H9 (cell line): ENCODE data around the gene IL12RB1. TPM values are rescaled to one million over a fixed set of nuclear protein-coding genes. Genes with fewer than 3 reads are reported as not detected.

ENCODE experiments used
- DNase-seq: peaks from one replicate; pipeline ENCODE4 v3.0.0-alpha.2; 2017
- H2AFZ ChIP-seq: one replicate; pipeline ENCODE4 v1.6.1; 2013; ENCODE audit warnings: mild to moderate bottlenecking, low read length, control low read depth, moderate library complexity
- H2AK5ac ChIP-seq: 2 replicates; pipeline ENCODE4 v1.6.1; 2013; ENCODE audit warnings: low read length, control low read depth, mixed read lengths; ENCODE audit not compliant: insufficient read length
- H2BK120ac ChIP-seq: one replicate; pipeline ENCODE4 v1.6.1; 2013; ENCODE audit warnings: low read depth, mild to moderate bottlenecking, low read length, control low read depth, inconsistent platforms; ENCODE audit not compliant: poor library complexity, severe bottlenecking
- H2BK12ac ChIP-seq: 2 replicates; pipeline ENCODE4 v1.6.1; 2013; ENCODE audit warnings: low read length, control low read depth, mixed read lengths, low read depth; ENCODE audit not compliant: insufficient read length
- H2BK15ac ChIP-seq: 2 replicates; pipeline ENCODE4 v1.6.1; 2013; ENCODE audit warnings: low read depth, low read length, control low read depth
- H2BK20ac ChIP-seq: one replicate; pipeline ENCODE4 v1.6.1; 2013; ENCODE audit warnings: low read depth, mild to moderate bottlenecking, low read length, control low read depth, inconsistent platforms; ENCODE audit not compliant: poor library complexity, severe bottlenecking
- H2BK5ac ChIP-seq: 2 replicates; pipeline ENCODE4 v1.6.1; 2013; ENCODE audit warnings: low read length, control low read depth, mixed read lengths; ENCODE audit not compliant: insufficient read length
- H3K14ac ChIP-seq: 2 replicates; pipeline ENCODE4 v1.6.1; 2013; ENCODE audit warnings: low read length, control low read depth; ENCODE audit not compliant: insufficient read depth
- H3K18ac ChIP-seq: 2 replicates; pipeline ENCODE4 v1.6.1; 2013; ENCODE audit warnings: low read depth, mild to moderate bottlenecking, mixed read lengths, low read length, control low read depth; ENCODE audit not compliant: insufficient read length
- H3K23ac ChIP-seq: 2 replicates; pipeline ENCODE4 v1.6.1; 2013; ENCODE audit warnings: low read length, control low read depth, mixed read lengths, low read depth; ENCODE audit not compliant: insufficient read length
- H3K23me2 ChIP-seq: 2 replicates; pipeline ENCODE4 v1.6.1; 2013; ENCODE audit warnings: low read depth, mild to moderate bottlenecking, mixed read lengths, low read length, control low read depth; ENCODE audit not compliant: insufficient read length, poor library complexity, severe bottlenecking
- H3K27ac ChIP-seq: 2 replicates; pipeline ENCODE4 v1.5.1; 2013; ENCODE audit warnings: low read length, control low read depth, mixed read lengths, low read depth; ENCODE audit not compliant: insufficient read length
- H3K27me3 ChIP-seq: 2 replicates; pipeline ENCODE4 v1.6.1; 2013; ENCODE audit warnings: low read length, control low read depth, inconsistent platforms; ENCODE audit not compliant: insufficient read depth
- H3K4ac ChIP-seq: 2 replicates; pipeline ENCODE4 v1.6.1; 2013; ENCODE audit warnings: low read depth, mild to moderate bottlenecking, control low read depth, inconsistent platforms, low read length, moderate library complexity
- H3K4me1 ChIP-seq: 2 replicates; pipeline ENCODE4 v1.6.1; 2013; ENCODE audit warnings: low read length, control low read depth, inconsistent platforms; ENCODE audit not compliant: insufficient read depth
- H3K4me2 ChIP-seq: 2 replicates; pipeline ENCODE4 v1.6.1; 2013; ENCODE audit warnings: low read length, control low read depth, mixed read lengths; ENCODE audit not compliant: insufficient read length, insufficient read depth
- H3K56ac ChIP-seq: 2 replicates; pipeline ENCODE4 v1.6.1; 2013; ENCODE audit warnings: low read depth, mild to moderate bottlenecking, mixed read lengths, low read length, control low read depth; ENCODE audit not compliant: insufficient read length
- H3K79me1 ChIP-seq: 2 replicates; pipeline ENCODE4 v1.6.1; 2013; ENCODE audit warnings: low read depth, mild to moderate bottlenecking, moderate library complexity, low read length, control low read depth, inconsistent platforms; ENCODE audit not compliant: insufficient read depth, poor library complexity, severe bottlenecking
- H3K79me2 ChIP-seq: 2 replicates; pipeline ENCODE4 v1.6.1; 2013; ENCODE audit warnings: low read length, control low read depth, inconsistent platforms; ENCODE audit not compliant: insufficient read depth
- H3K9ac ChIP-seq: 2 replicates; pipeline ENCODE4 v1.6.1; 2013; ENCODE audit warnings: low read length, control low read depth, mixed read lengths; ENCODE audit not compliant: insufficient read length; ENCODE audit errors: extremely low read depth
- H3K9me3 ChIP-seq: one replicate; pipeline ENCODE4 v1.6.1; 2013; ENCODE audit warnings: low read depth, low read length, inconsistent platforms; ENCODE audit not compliant: control insufficient read depth
- H3T11ph ChIP-seq: one replicate; pipeline ENCODE4 v1.6.1; 2013; ENCODE audit warnings: mild to moderate bottlenecking, low read length, control low read depth, inconsistent platforms
- H4K20me1 ChIP-seq: one replicate; pipeline ENCODE4 v1.6.1; 2013; ENCODE audit not compliant: control insufficient read depth, insufficient read length, insufficient read depth
- H4K5ac ChIP-seq: 2 replicates; pipeline ENCODE4 v1.6.1; 2013; ENCODE audit warnings: low read depth, mild to moderate bottlenecking, mixed read lengths, low read length, control low read depth; ENCODE audit not compliant: insufficient read length
- H4K8ac ChIP-seq: replicated peaks from 2 replicates; pipeline ENCODE4 v1.6.1; 2013; ENCODE audit warnings: low read length, control low read depth, mixed read lengths, low read depth; ENCODE audit not compliant: insufficient read length
- H4K91ac ChIP-seq: 2 replicates; pipeline ENCODE4 v1.6.1; 2013; ENCODE audit warnings: low read depth, mild to moderate bottlenecking, moderate library complexity, mixed read lengths, low read length, control low read depth; ENCODE audit not compliant: insufficient read length
- H3K27ac Mint-ChIP-seq, 3 experiments: 2 replicates in 2 of 3; 3 replicates in 1 of 3; pipeline ENCODE4 v1.8.0; 2020 to 2021; ENCODE audit warnings: mixed read lengths in 3 of 3, mild to moderate bottlenecking in 1 of 3, moderate library complexity in 1 of 3
- H3K27me3 Mint-ChIP-seq: 2 replicates; pipeline ENCODE4 v1.8.0; 2021; ENCODE audit warnings: low read depth, mild to moderate bottlenecking, moderate library complexity, mixed read lengths
- H3K36me3 Mint-ChIP-seq, 3 experiments: 2 replicates in 2 of 3; 3 replicates in 1 of 3; pipeline ENCODE4 v1.8.0; 2020 to 2021; ENCODE audit warnings: low read depth in 3 of 3, mixed read lengths in 3 of 3; ENCODE audit not compliant: insufficient read depth in 1 of 3
- H3K4me1 Mint-ChIP-seq, 2 experiments: 2 replicates each; pipeline ENCODE4 v1.8.0; 2020; ENCODE audit warnings: mixed read lengths in 2 of 2
- H3K4me3 Mint-ChIP-seq, 2 experiments: 2 replicates in 1 of 2; 3 replicates in 1 of 2; pipeline ENCODE4 v1.8.0; 2020 to 2021; ENCODE audit warnings: mild to moderate bottlenecking in 2 of 2, mixed read lengths in 2 of 2, moderate library complexity in 1 of 2
- H3K9me3 Mint-ChIP-seq, 2 experiments: 2 replicates in 1 of 2; 3 replicates in 1 of 2; pipeline ENCODE4 v1.8.0; 2020; ENCODE audit warnings: mild to moderate bottlenecking in 2 of 2, mixed read lengths in 2 of 2, moderate library complexity in 1 of 2
- WGBS: extraction: QIAGEN DNeasy Blood & Tissue Kit; methylation state at CpG from one replicate; pipeline ENCODE4 v1.1.7; 2013; ENCODE audit warnings: missing lambda C conversion rate, low lambda C conversion rate, mixed read lengths; ENCODE audit not compliant: insufficient read length; ENCODE audit errors: extremely low coverage; 5-methylcytosine and 5-hydroxymethylcytosine counted together
- total RNA-seq: library from RNA; stranded (reverse); gene quantifications from 2 replicates; pipeline ENCODE4 v1.2.1, GENCODE V29; 2021
- TF ChIP-seq, protein P1 (sequence below): fragments of 200-600 bp; sonication (generic); conservative IDR thresholded peaks from 3 replicates; pipeline ENCODE4 v1.8.0; 2021; ENCODE audit warnings: antibody characterized with exemption, mild to moderate bottlenecking

Gene IL12RB1
- total RNA-seq, 1 experiment from 2014 or later: not detected

DNA sequence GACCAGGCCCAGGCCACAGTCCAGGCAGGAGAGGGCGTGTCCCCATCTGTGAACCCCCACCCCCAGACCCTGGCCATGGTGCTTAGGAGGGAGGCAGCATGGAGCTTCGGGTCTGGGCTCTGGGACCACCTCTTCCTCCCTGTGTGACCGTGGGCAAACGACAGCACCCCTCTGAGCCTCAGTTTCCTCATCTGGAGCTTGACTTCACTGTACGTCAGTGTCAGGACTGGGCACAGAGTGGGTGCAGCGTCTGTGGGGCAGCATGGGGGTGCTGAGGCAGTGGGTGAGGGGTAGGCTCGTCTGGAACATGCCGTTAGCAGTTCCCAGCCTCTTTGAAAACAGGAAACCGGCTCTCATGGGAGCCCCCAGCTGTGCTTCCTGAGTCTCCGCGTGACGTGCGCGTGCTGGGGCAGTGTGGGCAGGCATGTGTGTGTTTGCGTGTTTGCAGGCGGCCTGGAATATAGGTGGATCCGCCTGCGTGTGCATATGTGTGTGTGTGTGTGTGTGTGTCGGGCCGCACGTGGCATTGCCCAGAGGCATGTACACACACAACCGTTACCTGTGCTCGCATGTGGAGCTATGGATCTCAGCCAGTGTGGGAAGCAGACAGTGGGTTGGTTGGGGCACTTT lies 63.0 kb downstream of the IL12RB1 start:
- H3K79me2 ChIP-seq: no peaks in the 10 kb centered on the region
- Mint-ChIP-seq H3K27ac (no peak overlapping the region), H3K4me3 (no peak overlapping the region; a peak in 1 of 5 replicates), H3K27me3 (peaks cover 2% of the 10 kb centered on the region; the same call in 1 of the 2 replicates), H3K9me3 (no peaks in the 10 kb centered on the region; a peak in 1 of 5 replicates), H3K4me1 (peaks cover 6 to 13% of the 10 kb centered on the region in 2 experiments), H3K36me3 (peaks cover 0 to 2% (median 0%) of the 10 kb centered on the region in 3 experiments; a peak in 2 of 7 replicates)
- H3K4ac ChIP-seq: no peak overlapping the region
- H2AK5ac ChIP-seq: no peak overlapping the region
- no peak overlapping the region for H4K91ac ChIP-seq
- H3K14ac ChIP-seq: no peak overlapping the region; the same call in 1 of the 2 replicates
- H3K9ac ChIP-seq: no peak overlapping the region
- no peak overlapping the region for H3T11ph ChIP-seq
- H2BK20ac ChIP-seq: no peak overlapping the region
- H2BK15ac ChIP-seq: no peak overlapping the region
- no peak overlapping the region for H3K18ac ChIP-seq
- no peak overlapping the region for H3K56ac ChIP-seq
- no peaks in the 10 kb centered on the region for H3K79me1 ChIP-seq
- no peak overlapping the region for H2BK5ac ChIP-seq
- no peaks in the 10 kb centered on the region for H3K9me3 ChIP-seq
- no peak overlapping the region for H3K4me2 ChIP-seq
- H3K27me3 ChIP-seq: no peaks in the 10 kb centered on the region
- no peak overlapping the region for H3K27ac ChIP-seq
- no peak overlapping the region for H2BK120ac ChIP-seq
- H3K23me2 ChIP-seq: no peaks in the 10 kb centered on the region
- no peaks in the 10 kb centered on the region; the same call in 1 of the 2 replicates for H3K4me1 ChIP-seq
- H2AFZ ChIP-seq: no peak overlapping the region
- H4K5ac ChIP-seq: no peak overlapping the region
- H3K23ac ChIP-seq: no peak overlapping the region
- TF ChIP-seq, protein P1, sequence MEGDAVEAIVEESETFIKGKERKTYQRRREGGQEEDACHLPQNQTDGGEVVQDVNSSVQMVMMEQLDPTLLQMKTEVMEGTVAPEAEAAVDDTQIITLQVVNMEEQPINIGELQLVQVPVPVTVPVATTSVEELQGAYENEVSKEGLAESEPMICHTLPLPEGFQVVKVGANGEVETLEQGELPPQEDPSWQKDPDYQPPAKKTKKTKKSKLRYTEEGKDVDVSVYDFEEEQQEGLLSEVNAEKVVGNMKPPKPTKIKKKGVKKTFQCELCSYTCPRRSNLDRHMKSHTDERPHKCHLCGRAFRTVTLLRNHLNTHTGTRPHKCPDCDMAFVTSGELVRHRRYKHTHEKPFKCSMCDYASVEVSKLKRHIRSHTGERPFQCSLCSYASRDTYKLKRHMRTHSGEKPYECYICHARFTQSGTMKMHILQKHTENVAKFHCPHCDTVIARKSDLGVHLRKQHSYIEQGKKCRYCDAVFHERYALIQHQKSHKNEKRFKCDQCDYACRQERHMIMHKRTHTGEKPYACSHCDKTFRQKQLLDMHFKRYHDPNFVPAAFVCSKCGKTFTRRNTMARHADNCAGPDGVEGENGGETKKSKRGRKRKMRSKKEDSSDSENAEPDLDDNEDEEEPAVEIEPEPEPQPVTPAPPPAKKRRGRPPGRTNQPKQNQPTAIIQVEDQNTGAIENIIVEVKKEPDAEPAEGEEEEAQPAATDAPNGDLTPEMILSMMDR: no peak
- no CpG with 5 or more reads among the region's 23 CpGs for WGBS
- no peaks in the 10 kb centered on the region for H4K20me1 ChIP-seq
- DNase-seq: no peak
- H4K8ac ChIP-seq: no peak overlapping the region
- no peak overlapping the region for H2BK12ac ChIP-seq
